ENCODE data around the gene MORN5. TPM values are rescaled to one million over a fixed set of nuclear protein-coding genes. Genes with fewer than 3 reads are reported as not detected.

MORN5 gene
- total and polyA plus RNA-seq, 2 experiments from 2014 or later = not detected

GRCh38 chr9:122193651-122194050 lies 33.9 kb downstream of the MORN5 start:
- Histone ChIP-seq H3K9ac (no peak overlapping the region), H2AFZ (no peak overlapping the region), H3K79me2 (ENCODE audit: insufficient read depth) (no peaks in the 10 kb centered on the region), H3K36me3 (ENCODE audit: low read depth) (no peaks in the 10 kb centered on the region), H3K9me3 (ENCODE audit: low read depth) (no peaks in the 10 kb centered on the region), H3F3A (ENCODE audit: insufficient read depth) (no peaks in the 10 kb centered on the region), H3K27me3 (replicated peaks; ENCODE audit: insufficient read depth) (no peaks in the 10 kb centered on the region), H3K4me1 (ENCODE audit: insufficient read depth) (peaks cover 8% of the 10 kb centered on the region), H3K27ac (no peak overlapping the region), H3K4me3 (no peak overlapping the region), H4K20me1 (ENCODE audit: insufficient read depth) (no peaks in the 10 kb centered on the region), H3K9me2 (ENCODE audit: insufficient read depth) (no peaks in the 10 kb centered on the region), H3K4me2 (ENCODE audit: unreplicated experiment) (no peak overlapping the region)
- in situ Hi-C loops (cut with MboI) = no loop called here
- DNase-seq = no peak
- WGBS, 2 experiments (ENCODE audit: low coverage in 1 of 2, low lambda C conversion rate in 2 of 2, missing lambda C conversion rate in 2 of 2) = 83 to 84% methylated on average over 6 of the region's 6 CpGs
- TF ChIP-seq EZH2phosphoT487 (IDR thresholded peaks at IDR 0.05; ENCODE audit: insufficient read depth, low read depth) (no peak), EZH2 (IDR thresholded peaks at IDR 0.05; ENCODE audit: insufficient read depth, poor library complexity, severe bottlenecking) (no peak)

GRCh38 chr9:122195875-122196274 lies 36.2 kb downstream of the MORN5 start:
- no peak for DNase-seq
- Histone ChIP-seq H2AFZ (no peak overlapping the region), H3K9me2 (ENCODE audit: insufficient read depth) (no peaks in the 10 kb centered on the region), H3K36me3 (ENCODE audit: low read depth) (no peaks in the 10 kb centered on the region), H3K79me2 (ENCODE audit: insufficient read depth) (no peaks in the 10 kb centered on the region), H3K4me1 (ENCODE audit: insufficient read depth) (peaks cover 7% of the 10 kb centered on the region), H3K27ac (no peak overlapping the region), H3K9ac (no peak overlapping the region), H3K9me3 (ENCODE audit: low read depth) (no peaks in the 10 kb centered on the region), H4K20me1 (ENCODE audit: insufficient read depth) (no peaks in the 10 kb centered on the region), H3F3A (ENCODE audit: insufficient read depth) (peaks cover under 1% of the 10 kb centered on the region), H3K4me2 (ENCODE audit: unreplicated experiment) (no peak overlapping the region), H3K4me3 (no peak overlapping the region), H3K27me3 (replicated peaks; ENCODE audit: insufficient read depth) (no peaks in the 10 kb centered on the region)
- WGBS, 2 experiments (ENCODE audit: low coverage in 1 of 2, low lambda C conversion rate in 2 of 2, missing lambda C conversion rate in 2 of 2) = 88 to 98% methylated on average over 4 of the region's 4 CpGs
- TF ChIP-seq EZH2 (IDR thresholded peaks at IDR 0.05; ENCODE audit: insufficient read depth, poor library complexity, severe bottlenecking) = no peak
- TF ChIP-seq EZH2phosphoT487 (IDR thresholded peaks at IDR 0.05; ENCODE audit: insufficient read depth, low read depth) = no peak
- in situ Hi-C loops (cut with MboI) = no loop called here

- H3K27me3 ChIP-seq (replicated peaks; ENCODE audit: insufficient read depth) = no peaks in the 10 kb centered on the region
- H4K20me1 ChIP-seq (ENCODE audit: insufficient read depth) = no peaks in the 10 kb centered on the region
- in situ Hi-C loops (cut with MboI) = no loop called here
- no peak overlapping the region for H3K4me3 ChIP-seq
- H3K9me2 ChIP-seq (ENCODE audit: insufficient read depth) = no peaks in the 10 kb centered on the region
- peaks cover 14% of the 10 kb centered on the region for H3F3A ChIP-seq (ENCODE audit: insufficient read depth)
- no peak overlapping the region for H2AFZ ChIP-seq
- no peak for TF ChIP-seq EZH2phosphoT487 (IDR thresholded peaks at IDR 0.05; ENCODE audit: insufficient read depth, low read depth)
- no peak for TF ChIP-seq EZH2 (IDR thresholded peaks at IDR 0.05; ENCODE audit: insufficient read depth, poor library complexity, severe bottlenecking)
- H3K79me2 ChIP-seq (ENCODE audit: insufficient read depth) = no peaks in the 10 kb centered on the region
- no peak overlapping the region for H3K27ac ChIP-seq
- 71 to 73% methylated on average over 7 of the region's 7 CpGs for WGBS, 2 experiments (ENCODE audit: low coverage in 1 of 2, low lambda C conversion rate in 2 of 2, missing lambda C conversion rate in 2 of 2)
- DNase-seq = no peak
- H3K9me3 ChIP-seq (ENCODE audit: low read depth) = no peaks in the 10 kb centered on the region
- no peak overlapping the region for H3K4me2 ChIP-seq (ENCODE audit: unreplicated experiment)
- no peak overlapping the region for H3K9ac ChIP-seq
- peaks cover 10% of the 10 kb centered on the region for H3K4me1 ChIP-seq (ENCODE audit: insufficient read depth)
- no peaks in the 10 kb centered on the region for H3K36me3 ChIP-seq (ENCODE audit: low read depth)
Observed at GRCh38 chr9:122197426-122197825, 37.7 kb downstream of the MORN5 start.

- in situ Hi-C loops (cut with MboI) = no loop called here
- 67 to 77% methylated on average over 4 of the region's 4 CpGs for WGBS, 2 experiments (ENCODE audit: low coverage in 1 of 2, low lambda C conversion rate in 2 of 2, missing lambda C conversion rate in 2 of 2)
- peaks cover 16% of the 10 kb centered on the region for H3F3A ChIP-seq (ENCODE audit: insufficient read depth)
Observed at GRCh38 chr9:122197882-122198281, 38.2 kb downstream of the MORN5 start.

More at GRCh38 chr9:122197882-122198281, 38.2 kb downstream of the MORN5 start:
- TF ChIP-seq EZH2 (IDR thresholded peaks at IDR 0.05; ENCODE audit: insufficient read depth, poor library complexity, severe bottlenecking) (no peak), EZH2phosphoT487 (IDR thresholded peaks at IDR 0.05; ENCODE audit: insufficient read depth, low read depth) (no peak)
- no peak for DNase-seq
- Histone ChIP-seq H3K27ac (no peak overlapping the region), H3K4me3 (no peak overlapping the region), H3K36me3 (ENCODE audit: low read depth) (no peaks in the 10 kb centered on the region), H3K79me2 (ENCODE audit: insufficient read depth) (no peaks in the 10 kb centered on the region), H2AFZ (no peak overlapping the region), H4K20me1 (ENCODE audit: insufficient read depth) (no peaks in the 10 kb centered on the region), H3K4me1 (ENCODE audit: insufficient read depth) (peaks cover 10% of the 10 kb centered on the region), H3K4me2 (ENCODE audit: unreplicated experiment) (no peak overlapping the region), H3K9me3 (ENCODE audit: low read depth) (no peaks in the 10 kb centered on the region), H3K9me2 (ENCODE audit: insufficient read depth) (no peaks in the 10 kb centered on the region), H3K9ac (no peak overlapping the region), H3K27me3 (replicated peaks; ENCODE audit: insufficient read depth) (no peaks in the 10 kb centered on the region)

All from GM23248 (cell line).